ENCODE measurements around the gene TERC.

GRCh38 chr3:169813757-169814517, 49.1 kb upstream of the TERC start:
- no peak for TF ChIP-seq POLR2AphosphoS5 (IDR thresholded peaks at IDR 0.05; ENCODE audit: low read depth, low read length)
- TF ChIP-seq REST (IDR thresholded peaks at IDR 0.05; ENCODE audit: insufficient read depth in 1 of 2, low read depth in 2 of 2, low read length in 2 of 2): no peak

All from PFSK-1 (cell line).